ENCODE data around the gene CCDC92. TPM values are rescaled to one million over a fixed set of nuclear protein-coding genes. Genes with fewer than 3 reads are reported as not detected.

CCDC92 gene
- total RNA-seq, 1 donor from 2014 or later, result 38.9 TPM

GRCh38 chr12:123892180-123892559 is 80.5 kb downstream of the CCDC92 start:
- no peaks in the 10 kb centered on the region for H3K36me3 ChIP-seq (ENCODE audit: insufficient read depth, low read length)

GRCh38 chr12:123891516-123892179 is 81.0 kb downstream of the CCDC92 start:
- Mint-ChIP-seq H3K36me3 (ENCODE audit: low read depth, unreplicated experiment) (peaks cover 4% of the 10 kb centered on the region), H3K4me3 (ENCODE audit: unreplicated experiment) (no peak overlapping the region), H3K27ac (ENCODE audit: unreplicated experiment) (peak overlapping the region; percentile 77), H3K9me3 (ENCODE audit: unreplicated experiment) (peaks cover 8% of the 10 kb centered on the region), H3K4me1 (ENCODE audit: low read depth, unreplicated experiment) (peaks cover 3% of the 10 kb centered on the region), H3K27me3 (ENCODE audit: low read depth, unreplicated experiment) (peaks cover 40% of the 10 kb centered on the region)
- no peaks in the 10 kb centered on the region for H3K79me2 ChIP-seq (ENCODE audit: insufficient read depth, low read length)
- DNase-seq (ENCODE audit: low read depth) (no peak), FAIRE-seq (no peak)
- H4K20me1 ChIP-seq (ENCODE audit: insufficient read depth, low read length), result no peaks in the 10 kb centered on the region
- no peak overlapping the region for H3K4me3 ChIP-seq (ENCODE audit: insufficient read depth, low read depth, low read length)
- H3K27ac ChIP-seq (ENCODE audit: low read depth, low read length), result no peak overlapping the region
- TF ChIP-seq CTCF (IDR thresholded peaks at IDR 0.05; ENCODE audit: insufficient read depth, low read depth, low read length) (no peak), EZH2 (IDR thresholded peaks at IDR 0.05; ENCODE audit: insufficient read depth, low read length) (no peak)
- no peak overlapping the region for H3K9ac ChIP-seq (ENCODE audit: low read length)
- H3K9me3 ChIP-seq (ENCODE audit: insufficient read depth, low read depth, low read length), result no peaks in the 10 kb centered on the region
- H3K27me3 ChIP-seq (ENCODE audit: insufficient read depth, low read length), result peaks cover 6% of the 10 kb centered on the region
- H3K36me3 ChIP-seq (ENCODE audit: insufficient read depth, low read length), result no peaks in the 10 kb centered on the region
- H2AFZ ChIP-seq (ENCODE audit: low read depth, low read length), result peak overlapping the region; percentile 31
- H3K4me1 ChIP-seq (ENCODE audit: insufficient read depth, low read length), result peaks cover 3% of the 10 kb centered on the region
- H3K4me2 ChIP-seq (ENCODE audit: low read length), result peak overlapping the region; percentile 54

More at GRCh38 chr12:123892180-123892559, 80.5 kb downstream of the CCDC92 start:
- DNase-seq (ENCODE audit: low read depth), result no peak
- Histone ChIP-seq H3K9ac (ENCODE audit: low read length) (no peak overlapping the region), H3K4me2 (ENCODE audit: low read length) (no peak overlapping the region), H3K9me3 (ENCODE audit: insufficient read depth, low read depth, low read length) (no peaks in the 10 kb centered on the region), H3K27ac (ENCODE audit: low read depth, low read length) (no peak overlapping the region), H2AFZ (ENCODE audit: low read depth, low read length) (no peak overlapping the region), H3K4me1 (ENCODE audit: insufficient read depth, low read length) (peaks cover 8% of the 10 kb centered on the region), H3K79me2 (ENCODE audit: insufficient read depth, low read length) (no peaks in the 10 kb centered on the region), H3K27me3 (ENCODE audit: insufficient read depth, low read length) (peaks cover 4% of the 10 kb centered on the region), H4K20me1 (ENCODE audit: insufficient read depth, low read length) (no peaks in the 10 kb centered on the region), H3K4me3 (ENCODE audit: insufficient read depth, low read depth, low read length) (no peak overlapping the region)
- no peak for FAIRE-seq
- Mint-ChIP-seq H3K36me3 (ENCODE audit: low read depth, unreplicated experiment) (peaks cover 3% of the 10 kb centered on the region), H3K4me1 (ENCODE audit: low read depth, unreplicated experiment) (peaks cover 6% of the 10 kb centered on the region), H3K4me3 (ENCODE audit: unreplicated experiment) (no peak overlapping the region), H3K27me3 (ENCODE audit: low read depth, unreplicated experiment) (peaks cover 37% of the 10 kb centered on the region), H3K27ac (ENCODE audit: unreplicated experiment) (no peak overlapping the region), H3K9me3 (ENCODE audit: unreplicated experiment) (peaks cover 8% of the 10 kb centered on the region)
- TF ChIP-seq CTCF (IDR thresholded peaks at IDR 0.05; ENCODE audit: insufficient read depth, low read depth, low read length) (no peak), EZH2 (IDR thresholded peaks at IDR 0.05; ENCODE audit: insufficient read depth, low read length) (no peak)

GRCh38 chr12:123891011-123891410 is 81.6 kb downstream of the CCDC92 start:
- Histone ChIP-seq H3K36me3 (ENCODE audit: insufficient read depth, low read length) (no peaks in the 10 kb centered on the region), H4K20me1 (ENCODE audit: insufficient read depth, low read length) (no peaks in the 10 kb centered on the region), H3K4me3 (ENCODE audit: insufficient read depth, low read depth, low read length) (no peak overlapping the region), H3K4me1 (ENCODE audit: insufficient read depth, low read length) (peaks cover 3% of the 10 kb centered on the region), H3K27ac (ENCODE audit: low read depth, low read length) (no peak overlapping the region), H3K9ac (ENCODE audit: low read length) (no peak overlapping the region), H3K27me3 (ENCODE audit: insufficient read depth, low read length) (peaks cover 10% of the 10 kb centered on the region), H3K79me2 (ENCODE audit: insufficient read depth, low read length) (no peaks in the 10 kb centered on the region), H3K9me3 (ENCODE audit: insufficient read depth, low read depth, low read length) (no peaks in the 10 kb centered on the region), H3K4me2 (ENCODE audit: low read length) (no peak overlapping the region), H2AFZ (ENCODE audit: low read depth, low read length) (no peak overlapping the region)
- Mint-ChIP-seq H3K4me1 (ENCODE audit: low read depth, unreplicated experiment) (peaks cover 3% of the 10 kb centered on the region), H3K27me3 (ENCODE audit: low read depth, unreplicated experiment) (peaks cover 42% of the 10 kb centered on the region), H3K4me3 (ENCODE audit: unreplicated experiment) (no peak overlapping the region), H3K27ac (ENCODE audit: unreplicated experiment) (peak overlapping the region; percentile 77), H3K9me3 (ENCODE audit: unreplicated experiment) (peaks cover 8% of the 10 kb centered on the region), H3K36me3 (ENCODE audit: low read depth, unreplicated experiment) (peaks cover 4% of the 10 kb centered on the region)
- DNase-seq (ENCODE audit: low read depth) (no peak), FAIRE-seq (no peak)
- TF ChIP-seq CTCF (IDR thresholded peaks at IDR 0.05; ENCODE audit: insufficient read depth, low read depth, low read length), result no peak
- TF ChIP-seq EZH2 (IDR thresholded peaks at IDR 0.05; ENCODE audit: insufficient read depth, low read length), result no peak

All from astrocyte (in vitro differentiated cells and primary cell).